Ovary (tissue), 9 donors: Measurements from ENCODE around the gene YBX1. TPM values are rescaled to one million over a fixed set of nuclear protein-coding genes. Genes with fewer than 3 reads are reported as not detected.

Experiments used
- DNase-seq, 5 donors: peaks; one replicate each; pipeline ENCODE4 v3.0.0-alpha.2; 2019 to 2020
- H3K27ac ChIP-seq, 2 donors: fragments of 200-600 bp; one replicate each; pipeline versions ENCODE4 v1.5.1 to v1.8.0; 2019 to 2022
- H3K27me3 ChIP-seq: fragments of 200-600 bp; one replicate; pipeline ENCODE4 v1.8.0; 2022
- H3K36me3 ChIP-seq: fragments of 200-600 bp; sonication (generic); one replicate; pipeline ENCODE4 v1.5.1; 2019
- H3K4me1 ChIP-seq: one replicate; pipeline ENCODE4 v1.8.1; 2013; ENCODE audit warnings: mild to moderate bottlenecking, moderate library complexity; ENCODE audit not compliant: insufficient read depth
- H3K4me3 ChIP-seq: fragments of 200-600 bp; sonication (generic); one replicate; pipeline ENCODE4 v1.5.1; 2017
- H3K9me3 ChIP-seq, 2 donors: fragments of 200-600 bp in 1 of 2; sonication (generic) in 1 of 2; one replicate each; pipeline versions ENCODE4 v1.5.1 to v1.8.1; 2013 to 2019; ENCODE audit warnings: mild to moderate bottlenecking in 1 of 2, moderate library complexity in 1 of 2
- EP300 ChIP-seq: sonication (generic); formaldehyde crosslinking; IDR thresholded peaks from one replicate; pipeline ENCODE4 v1.6.1; 2017; ENCODE audit warnings: antibody characterized with exemption
- POLR2A ChIP-seq: fragments of 450-650 bp; IDR thresholded peaks from one replicate; pipeline ENCODE4 v1.6.1; 2017; ENCODE audit warnings: antibody characterized with exemption, mild to moderate bottlenecking, moderate library complexity
- WGBS, 3 donors: extraction: QIAGEN DNeasy Blood & Tissue Kit in 1 of 3; methylation state at CpG; one replicate each; pipeline versions ENCODE4 v1.1.5 to v1.1.7; 2013 to 2017; 5-methylcytosine and 5-hydroxymethylcytosine counted together
- intact Hi-C, 4 donors: fragments of 100-400 bp; cut with DNase I; formaldehyde crosslinking; loops; one replicate each; pipeline versions ENCODE4 v1.11.0 to v1.15.1; 2022 to 2023
- polyA plus RNA-seq, 2 donors: library from polyadenylated mRNA; stranded (reverse); fragments of 200-250 nt in 1 of 2; fragments of 350-450 nt in 1 of 2; fragmentation: Illumina TruSeq in 1 of 2; extraction: RNeasy Lipid Tissue Mini Kit (QIAGEN cat#74804) in 1 of 2; gene quantifications; one replicate each; pipeline ENCODE4 v1.2.3, GENCODE V29; 2013 to 2014
- total RNA-seq, 7 donors: library from RNA; depleted of rRNA in 2 of 7; stranded (reverse); fragments of >200 nt in 2 of 7; fragmentation: NEBNext Ultra II Directional in 3 of 7; extraction: Animal tissue kit (Norgen Biotek cat#: 25700) in 3 of 7; gene quantifications; one replicate each; pipeline versions ENCODE4 v1.1.0 to v1.2.4, GENCODE V29; 2016 to 2023
- TF ChIP-seq, protein P1 (sequence below), 3 donors: fragments of 450-650 bp in 2 of 3; fragments of 200-600 bp in 1 of 3; IDR thresholded peaks; one replicate each; pipeline versions ENCODE4 v1.5.1 to v1.8.0; 2016 to 2022; ENCODE audit warnings: antibody characterized with exemption in 3 of 3, mild to moderate bottlenecking in 1 of 3
- donor health status: DM: no; HTN: no; CAD: no; lungs with moderate emphysema.
- donor health status: DM: no; HTN: no; CAD: no.
- donor health status: Bipolar disorder and iron deficiency.
- donor health status: DM: yes; HTN: yes; CAD: no.
- donor health status: DM: no; HTN: no; CAD: no.
- donor health status: DM: yes; HTN: yes; CAD: no.

Gene YBX1
- total and polyA plus RNA-seq, 9 donors = 196 to 909 (median 381) TPM

- TF ChIP-seq EP300 (no peak), POLR2A (no peak)
- TF ChIP-seq, protein P1, sequence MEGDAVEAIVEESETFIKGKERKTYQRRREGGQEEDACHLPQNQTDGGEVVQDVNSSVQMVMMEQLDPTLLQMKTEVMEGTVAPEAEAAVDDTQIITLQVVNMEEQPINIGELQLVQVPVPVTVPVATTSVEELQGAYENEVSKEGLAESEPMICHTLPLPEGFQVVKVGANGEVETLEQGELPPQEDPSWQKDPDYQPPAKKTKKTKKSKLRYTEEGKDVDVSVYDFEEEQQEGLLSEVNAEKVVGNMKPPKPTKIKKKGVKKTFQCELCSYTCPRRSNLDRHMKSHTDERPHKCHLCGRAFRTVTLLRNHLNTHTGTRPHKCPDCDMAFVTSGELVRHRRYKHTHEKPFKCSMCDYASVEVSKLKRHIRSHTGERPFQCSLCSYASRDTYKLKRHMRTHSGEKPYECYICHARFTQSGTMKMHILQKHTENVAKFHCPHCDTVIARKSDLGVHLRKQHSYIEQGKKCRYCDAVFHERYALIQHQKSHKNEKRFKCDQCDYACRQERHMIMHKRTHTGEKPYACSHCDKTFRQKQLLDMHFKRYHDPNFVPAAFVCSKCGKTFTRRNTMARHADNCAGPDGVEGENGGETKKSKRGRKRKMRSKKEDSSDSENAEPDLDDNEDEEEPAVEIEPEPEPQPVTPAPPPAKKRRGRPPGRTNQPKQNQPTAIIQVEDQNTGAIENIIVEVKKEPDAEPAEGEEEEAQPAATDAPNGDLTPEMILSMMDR (IDR thresholded peaks at IDR 0.05) = no peak
- H3K4me1 ChIP-seq = no peaks in the 10 kb centered on the region
- H3K36me3 ChIP-seq = no peaks in the 10 kb centered on the region
- no peak overlapping the region for H3K27ac ChIP-seq
- H3K27me3 ChIP-seq = no peaks in the 10 kb centered on the region
- H3K4me3 ChIP-seq = no peak overlapping the region
- DNase-seq = no peak
- no peaks in the 10 kb centered on the region for H3K9me3 ChIP-seq
- 65 to 69% (median 65%) methylated on average over 5 of the region's 5 CpGs for WGBS, 3 donors
- intact Hi-C loops = no loop called here
Observed at GRCh38 chr1:42737257-42737656, 55.0 kb downstream of the YBX1 start.

GRCh38 chr1:42737986-42738677 lies 55.9 kb downstream of the YBX1 start:
- no peak for DNase-seq
- intact Hi-C loops = no loop called here
- no peak overlapping the region for H3K27ac ChIP-seq
- H3K4me3 ChIP-seq = no peak overlapping the region
- WGBS, 3 donors = 85 to 91% (median 87%) methylated on average over 21 of the region's 21 CpGs
- no peaks in the 10 kb centered on the region for H3K4me1 ChIP-seq
- no peaks in the 10 kb centered on the region for H3K27me3 ChIP-seq
- no peak for TF ChIP-seq POLR2A
- TF ChIP-seq, protein P1 (IDR thresholded peaks at IDR 0.05) = no peak
- TF ChIP-seq EP300 = no peak
- no peaks in the 10 kb centered on the region for H3K9me3 ChIP-seq
- no peaks in the 10 kb centered on the region for H3K36me3 ChIP-seq

- H3K36me3 ChIP-seq = no peaks in the 10 kb centered on the region
- TF ChIP-seq EP300 = no peak
- TF ChIP-seq POLR2A = no peak
- TF ChIP-seq, protein P1 (IDR thresholded peaks at IDR 0.05) = no peak
- H3K27me3 ChIP-seq = no peaks in the 10 kb centered on the region
- 80 to 91% (median 86%) methylated on average over 7 to 8 of the region's 8 CpGs for WGBS, 3 donors
- intact Hi-C loops = no loop called here
- H3K27ac ChIP-seq = no peak overlapping the region
- H3K9me3 ChIP-seq = no peaks in the 10 kb centered on the region
- H3K4me1 ChIP-seq = no peaks in the 10 kb centered on the region
- no peak overlapping the region for H3K4me3 ChIP-seq
- no peak for DNase-seq
Observed at GRCh38 chr1:42738678-42739226, 56.5 kb downstream of the YBX1 start.

DNA sequence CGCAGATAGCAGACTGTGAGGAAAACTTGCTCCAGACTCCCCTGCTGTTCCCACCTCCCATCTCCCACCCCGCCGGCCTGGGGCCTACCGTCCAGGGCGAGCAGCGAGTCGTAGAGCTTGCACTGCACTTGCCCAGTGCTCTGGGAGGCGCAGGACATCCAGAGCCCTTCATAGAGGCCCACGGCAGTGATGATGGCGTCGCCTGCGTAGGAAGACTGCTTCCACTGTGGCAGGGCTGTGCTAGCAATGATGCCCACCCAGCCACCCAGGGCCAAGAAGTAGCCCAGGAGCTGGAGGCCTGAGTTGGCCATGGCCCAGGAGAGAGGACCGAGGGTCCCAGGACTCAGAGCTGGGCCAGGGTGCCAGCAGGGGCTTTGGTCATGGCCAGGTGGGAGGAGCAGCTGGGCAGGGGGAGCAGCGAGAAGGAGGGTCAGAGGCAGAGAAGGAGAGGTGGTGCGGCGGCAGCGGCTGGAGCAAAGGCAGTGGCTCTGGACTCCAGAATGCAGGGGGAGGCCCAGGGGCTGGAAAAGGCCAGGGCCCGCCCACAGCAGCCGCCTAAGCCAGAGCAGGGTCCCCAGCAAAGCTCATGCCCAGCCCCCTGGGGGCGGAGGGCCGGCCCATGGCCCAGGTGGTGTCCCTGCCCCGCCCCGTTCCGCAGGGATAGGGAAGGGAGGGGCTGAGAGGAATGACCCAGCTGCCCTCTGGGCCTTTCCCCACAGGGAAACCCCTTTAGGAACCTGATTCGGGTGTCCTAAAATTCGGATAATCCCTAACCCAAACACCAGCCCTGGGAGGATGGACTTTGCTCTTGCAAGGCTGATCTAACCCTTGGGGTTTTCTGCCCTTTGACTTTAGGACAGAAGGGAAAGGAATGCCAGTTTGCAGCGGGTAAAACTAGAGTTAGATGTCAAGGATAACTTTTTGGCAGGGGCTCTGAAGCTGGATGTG lies 57.8 kb downstream of the YBX1 start, which contains the start of gene CLDN19:
CLDN19 (minus strand) TSS at position 484 of the 948 bp plus-strand sequence; CDS start at position 311, 173 bp downstream.
- no peak for TF ChIP-seq EP300
- TF ChIP-seq POLR2A = no peak
- TF ChIP-seq, protein P1 (IDR thresholded peaks at IDR 0.05) = no peak
- Histone ChIP-seq H3K9me3 (no peaks in the 10 kb centered on the region), H3K36me3 (no peaks in the 10 kb centered on the region), H3K27me3 (no peaks in the 10 kb centered on the region), H3K27ac (no peak within 1 kb of the TSS), H3K4me1 (no peaks in the 10 kb centered on the region), H3K4me3 (no peak within 1 kb of the TSS)
- DNase-seq = no peak
- WGBS, 3 donors = 62 to 64% (median 63%) methylated on average over 27 of the region's 27 CpGs
- intact Hi-C loops = no loop called here
